T-cell (primary cell): ENCODE results near the gene FXYD3. TPM values are rescaled to one million over a fixed set of nuclear protein-coding genes. Genes with fewer than 3 reads are reported as not detected.

Experiments used
- ATAC-seq, 4 experiments: fragments of 200-7000 bp in 3 of 4; fragments of 150-1000 bp in 1 of 4; cut with Tn5 transposase; replicated peaks in 1 of 4; 1 replicate in 3 of 4; 2 replicates in 1 of 4; pipeline ENCODE4 v1.10.0; 2021; ENCODE audit warnings: moderate library complexity in 3 of 4, mild to moderate bottlenecking in 2 of 4, moderate number of reproducible peaks in 1 of 4
- CTCF ChIA-PET, 2 donors: fragments of 300-600 bp; sonication (Branson Sonifier 250); formaldehyde crosslinking; loops; one replicate each; lab custom pipeline; 2022; ENCODE audit warnings: antibody characterized with exemption in 2 of 2; lab: Charles Lee
- POLR2A ChIA-PET, 2 donors: fragments of 300-600 bp; sonication (Branson Sonifier 250); formaldehyde crosslinking; loops; one replicate each; lab custom pipeline; 2022; ENCODE audit warnings: antibody characterized with exemption in 2 of 2; lab: Charles Lee
- DNase-seq, 35 experiments: peaks; one replicate each; pipeline versions ENCODE4 v3.0.0 to v3.0.0-alpha.2; 2013 to 2023
- H3K27ac ChIP-seq: one replicate; pipeline ENCODE4 v1.5.1; 2013; ENCODE audit warnings: low read length
- H3K27me3 ChIP-seq, 2 experiments: replicated peaks in 1 of 2; 1 replicate in 1 of 2; 2 replicates in 1 of 2; pipeline versions ENCODE4 v1.6.1 to v1.7.0; 2013; ENCODE audit warnings: low read length in 1 of 2, mixed read lengths in 1 of 2; ENCODE audit not compliant: control insufficient read depth in 2 of 2, insufficient read depth in 2 of 2; ENCODE audit errors: extremely low read depth in 1 of 2
- H3K36me3 ChIP-seq, 2 donors: 1 replicate in 1 of 2; 2 replicates in 1 of 2; pipeline versions ENCODE4 v1.6.1 to v1.7.0; 2013; ENCODE audit warnings: low read length in 1 of 2; ENCODE audit not compliant: control insufficient read depth in 2 of 2, insufficient read depth in 1 of 2; ENCODE audit errors: extremely low read depth in 1 of 2
- H3K4me1 ChIP-seq, 2 experiments: 1 replicate in 1 of 2; 2 replicates in 1 of 2; pipeline versions ENCODE4 v1.6.1 to v1.7.0; 2013; ENCODE audit warnings: low read length in 2 of 2, mixed read lengths in 1 of 2; ENCODE audit not compliant: insufficient read depth in 2 of 2, control insufficient read depth in 1 of 2; ENCODE audit errors: extremely low read depth in 1 of 2
- H3K4me3 ChIP-seq, 2 donors: 1 replicate in 1 of 2; 2 replicates in 1 of 2; pipeline versions ENCODE4 v1.5.1 to v1.7.0; 2013; ENCODE audit warnings: mild to moderate bottlenecking in 2 of 2, low read length in 1 of 2, moderate library complexity in 1 of 2; ENCODE audit not compliant: control insufficient read depth in 1 of 2; ENCODE audit errors: extremely low read depth in 1 of 2
- H3K9me3 ChIP-seq: 2 replicates; pipeline ENCODE4 v1.7.0; 2013
- H3K27ac Mint-ChIP-seq, 2 donors: one replicate each; pipeline ENCODE4 v1.8.0; 2020 to 2021; ENCODE audit warnings: mild to moderate bottlenecking in 2 of 2, mixed read lengths in 2 of 2
- H3K27me3 Mint-ChIP-seq, 2 donors: one replicate each; pipeline ENCODE4 v1.8.0; 2021 to 2022; ENCODE audit warnings: mixed read lengths in 2 of 2
- H3K36me3 Mint-ChIP-seq: one replicate; pipeline ENCODE4 v1.8.0; 2021; ENCODE audit warnings: mixed read lengths
- H3K4me1 Mint-ChIP-seq, 3 donors: one replicate each; pipeline ENCODE4 v1.8.0; 2020 to 2022; ENCODE audit warnings: mixed read lengths in 3 of 3, mild to moderate bottlenecking in 1 of 3
- H3K4me3 Mint-ChIP-seq, 3 donors: one replicate each; pipeline ENCODE4 v1.8.0; 2020 to 2022; ENCODE audit warnings: mild to moderate bottlenecking in 3 of 3, mixed read lengths in 3 of 3, moderate library complexity in 3 of 3
- H3K9me3 Mint-ChIP-seq, 3 donors: one replicate each; pipeline ENCODE4 v1.8.0; 2020 to 2022; ENCODE audit warnings: mixed read lengths in 3 of 3
- WGBS: methylation state at CpG from one replicate; pipeline ENCODE4 v1.1.5; 2013; ENCODE audit warnings: missing lambda C conversion rate; ENCODE audit not compliant: insufficient coverage; 5-methylcytosine and 5-hydroxymethylcytosine counted together
- total RNA-seq, 35 experiments: library from RNA in 6 of 35; stranded (reverse) in 6 of 35; fragments of 120-200 nt in 1 of 35; gene quantifications; one replicate each; pipeline versions ENCODE4 v1.2.1 to v1.2.4 and lab custom pipeline; 2013 to 2026

The FXYD3 gene
- total RNA-seq, 5 donors from 2014 or later (not counting 1 experiment from before 2014, with no cell fraction given): 0.79 to 1.1 TPM; not detected in 3

- no peak overlapping the region for H3K27ac ChIP-seq
- ChIA-PET POLR2A (no interaction called here), CTCF (no interaction called here)
- H3K36me3 ChIP-seq: no peaks in the 10 kb centered on the region
- no peak overlapping the region for H3K4me3 ChIP-seq
- no peaks in the 10 kb centered on the region for H3K9me3 Mint-ChIP-seq
- no peaks in the 10 kb centered on the region for H3K36me3 Mint-ChIP-seq
- no peaks in the 10 kb centered on the region for H3K4me1 ChIP-seq
- ATAC-seq: no peak
- H3K27me3 Mint-ChIP-seq: peaks cover 0 to 2% of the 10 kb centered on the region in 2 donors
- H3K4me1 Mint-ChIP-seq: no peaks in the 10 kb centered on the region
- no peak overlapping the region for H3K27ac Mint-ChIP-seq
- no peak overlapping the region for H3K4me3 Mint-ChIP-seq
- DNase-seq: no peak
- 94% methylated on average over 10 of the region's 11 CpGs for WGBS
- no peaks in the 10 kb centered on the region for H3K9me3 ChIP-seq
- H3K27me3 ChIP-seq: peaks cover 0 to 3% of the 10 kb centered on the region in 2 experiments
Measured at GRCh38 chr19:35104361-35104760, 11.3 kb upstream of the FXYD3 start.

GRCh38 chr19:35105047-35105410 is 10.6 kb upstream of the FXYD3 start:
- CTCF ChIA-PET: no interaction called here
- Mint-ChIP-seq H3K4me1 (no peaks in the 10 kb centered on the region), H3K36me3 (no peaks in the 10 kb centered on the region), H3K4me3 (no peak overlapping the region), H3K27ac (no peak overlapping the region), H3K9me3 (no peaks in the 10 kb centered on the region), H3K27me3 (peaks cover 0 to 2% of the 10 kb centered on the region in 2 donors)
- Histone ChIP-seq H3K27me3 (peaks cover 0 to 5% of the 10 kb centered on the region in 2 experiments), H3K4me3 (no peak overlapping the region), H3K9me3 (no peaks in the 10 kb centered on the region), H3K4me1 (no peaks in the 10 kb centered on the region), H3K36me3 (no peaks in the 10 kb centered on the region), H3K27ac (no peak overlapping the region)
- POLR2A ChIA-PET: no interaction called here
- DNase-seq (no peak), ATAC-seq (no peak)
- 86% methylated on average over 6 of the region's 6 CpGs for WGBS

GRCh38 chr19:35105411-35106290 is 10.0 kb upstream of the FXYD3 start:
- Histone ChIP-seq H3K27me3 (peaks cover 0 to 7% of the 10 kb centered on the region in 2 experiments), H3K4me1 (no peaks in the 10 kb centered on the region), H3K36me3 (no peaks in the 10 kb centered on the region), H3K27ac (no peak overlapping the region), H3K9me3 (no peaks in the 10 kb centered on the region), H3K4me3 (no peak overlapping the region)
- Mint-ChIP-seq H3K36me3 (no peaks in the 10 kb centered on the region), H3K4me1 (no peaks in the 10 kb centered on the region), H3K9me3 (no peaks in the 10 kb centered on the region), H3K27me3 (peaks cover 0 to 2% of the 10 kb centered on the region in 2 donors), H3K27ac (no peak overlapping the region), H3K4me3 (no peak overlapping the region)
- POLR2A ChIA-PET: no interaction called here
- ATAC-seq: no peak
- WGBS: 91% methylated on average over 27 of the region's 30 CpGs
- CTCF ChIA-PET: no interaction called here
- DNase-seq: no peak

- ChIA-PET CTCF (no interaction called here), POLR2A (no interaction called here)
- no peaks in the 10 kb centered on the region for H3K36me3 ChIP-seq
- Mint-ChIP-seq H3K4me3 (no peak overlapping the region), H3K36me3 (no peaks in the 10 kb centered on the region), H3K27ac (no peak overlapping the region), H3K4me1 (no peaks in the 10 kb centered on the region), H3K9me3 (no peaks in the 10 kb centered on the region), H3K27me3 (peaks cover 0 to 2% of the 10 kb centered on the region in 2 donors)
- peaks cover 0 to 9% of the 10 kb centered on the region in 2 experiments for H3K27me3 ChIP-seq
- H3K27ac ChIP-seq: no peak overlapping the region
- DNase-seq: no peak
- H3K9me3 ChIP-seq: no peaks in the 10 kb centered on the region
- ATAC-seq: no peak
- H3K4me1 ChIP-seq: no peaks in the 10 kb centered on the region
- WGBS: 89% methylated on average over 9 of the region's 9 CpGs
- H3K4me3 ChIP-seq: no peak overlapping the region
Measured at GRCh38 chr19:35106291-35106583, 9.4 kb upstream of the FXYD3 start.

- Mint-ChIP-seq H3K4me3 (no peak overlapping the region), H3K27ac (no peak overlapping the region), H3K9me3 (no peaks in the 10 kb centered on the region), H3K27me3 (peaks cover 0 to 4% of the 10 kb centered on the region in 2 donors), H3K4me1 (no peaks in the 10 kb centered on the region), H3K36me3 (no peaks in the 10 kb centered on the region)
- no peaks in the 10 kb centered on the region for H3K4me1 ChIP-seq
- ATAC-seq (no peak), DNase-seq (no peak)
- ChIA-PET POLR2A (no interaction called here), CTCF (no interaction called here)
- H3K4me3 ChIP-seq: no peak overlapping the region
- no peak overlapping the region for H3K27ac ChIP-seq
- WGBS: no CpG with 5 or more reads among the region's 2 CpGs
- no peaks in the 10 kb centered on the region for H3K36me3 ChIP-seq
- H3K9me3 ChIP-seq: no peaks in the 10 kb centered on the region
- peaks cover 0 to 14% of the 10 kb centered on the region in 2 experiments for H3K27me3 ChIP-seq
Measured at GRCh38 chr19:35106898-35107541, 8.6 kb upstream of the FXYD3 start.

GRCh38 chr19:35107545-35107944 is 8.1 kb upstream of the FXYD3 start:
- Mint-ChIP-seq H3K27ac (no peak overlapping the region), H3K27me3 (peaks cover 0 to 5% of the 10 kb centered on the region in 2 donors), H3K4me3 (no peak overlapping the region), H3K36me3 (no peaks in the 10 kb centered on the region), H3K9me3 (no peaks in the 10 kb centered on the region), H3K4me1 (no peaks in the 10 kb centered on the region)
- no peaks in the 10 kb centered on the region for H3K36me3 ChIP-seq
- CTCF ChIA-PET: no interaction called here
- peaks cover 0 to 19% of the 10 kb centered on the region in 2 experiments for H3K27me3 ChIP-seq
- H3K4me3 ChIP-seq: no peak overlapping the region
- POLR2A ChIA-PET: interaction anchor here in 1 of 2 donors (0.7 kb wide), 1 partner anchor 352 kb away, joined by 5 read pairs; no protein-coding TSS in a partner anchor
- H3K27ac ChIP-seq: no peak overlapping the region
- H3K4me1 ChIP-seq: no peaks in the 10 kb centered on the region
- DNase-seq: no peak
- no peaks in the 10 kb centered on the region for H3K9me3 ChIP-seq
- WGBS: 3% methylated on average over 4 of the region's 5 CpGs
- ATAC-seq: no peak
